ENCODE results near the gene CEBPZOS. TPM values are rescaled to one million over a fixed set of nuclear protein-coding genes. Genes with fewer than 3 reads are reported as not detected.
"Not testable (repeated sequence)": the region's sequence is repeated elsewhere in the genome, so short reads cannot be mapped to it uniquely, and the experiment has no call there.

Gene CEBPZOS
- total RNA-seq, 2 experiments from 2014 or later: 29.3 to 33.2 TPM

DNA sequence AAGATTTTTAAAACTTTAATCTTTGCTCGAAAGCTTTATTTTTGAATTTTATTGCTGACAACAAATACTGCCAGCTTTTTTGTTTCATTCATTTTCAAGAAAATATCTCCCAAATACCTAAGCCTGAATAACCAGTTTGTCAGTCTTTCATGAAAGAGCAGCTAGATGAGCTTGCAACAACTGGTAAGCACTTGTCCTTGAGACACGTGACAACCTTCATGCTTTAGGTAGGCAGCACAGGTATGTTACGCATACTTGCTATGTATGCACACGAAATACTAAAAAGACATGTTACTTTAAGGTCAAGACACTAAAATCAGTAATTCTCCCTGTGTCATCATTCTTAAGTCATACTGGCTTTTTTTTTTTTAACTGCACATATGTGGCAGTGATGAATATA, 22.8 kb downstream of the CEBPZOS start:
- no peak for DNase-seq
- peaks cover 31% of the 10 kb centered on the region for H3K4me1 Mint-ChIP-seq (ENCODE audit: low read depth)
- H3K36me3 Mint-ChIP-seq: peaks cover 55% of the 10 kb centered on the region
- CTCF ChIA-PET: interaction anchor here (0.9 to 1.3 kb wide), 3 partner anchors 12 to 177 kb away, joined by 4 read pairs; partner anchors contain the start of genes CEBPZ and NDUFAF7
- no peak overlapping the region for H3K4me3 Mint-ChIP-seq
- POLR2A ChIA-PET: no interaction called here
- no peak overlapping the region for H3K27ac Mint-ChIP-seq
- intact Hi-C loops (cut with micrococcal nuclease): no loop called here
- H3K9me3 Mint-ChIP-seq: no peaks in the 10 kb centered on the region
- H3K27me3 Mint-ChIP-seq: no peaks in the 10 kb centered on the region

DNA sequence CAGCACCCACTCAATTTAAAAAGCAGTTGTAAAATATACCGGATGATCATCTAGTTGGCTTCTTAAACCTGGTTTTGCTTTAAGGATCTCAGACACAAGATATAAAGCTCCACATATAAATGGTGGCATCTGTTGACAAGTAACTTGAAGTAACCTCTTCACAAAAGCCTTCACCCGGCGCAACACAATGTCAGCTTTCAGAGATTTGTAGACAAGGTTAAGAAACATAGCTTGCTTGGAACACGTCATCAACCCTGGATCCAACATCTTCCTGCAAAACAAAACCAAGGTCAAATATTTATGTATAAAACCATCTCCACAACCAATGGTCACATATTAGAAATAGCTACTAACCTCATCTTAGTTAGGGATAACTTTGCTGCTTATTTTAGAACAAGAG, 26.8 kb downstream of the CEBPZOS start:
- Mint-ChIP-seq H3K27ac (no peak overlapping the region), H3K36me3 (peaks cover 59% of the 10 kb centered on the region), H3K4me3 (no peak overlapping the region), H3K27me3 (no peaks in the 10 kb centered on the region), H3K9me3 (no peaks in the 10 kb centered on the region), H3K4me1 (ENCODE audit: low read depth) (peaks cover 51% of the 10 kb centered on the region)
- CTCF ChIA-PET: interaction anchor here (0.9 kb wide), 1 partner anchor 100 kb away, joined by 3 read pairs; no protein-coding TSS in a partner anchor
- DNase-seq: no peak
- intact Hi-C loops (cut with micrococcal nuclease): no loop called here
- POLR2A ChIA-PET: interaction anchor here (1.4 kb wide), 1 partner anchor 9 kb away, joined by 9 read pairs; the partner anchor contains the start of genes CEBPZ and NDUFAF7

DNA sequence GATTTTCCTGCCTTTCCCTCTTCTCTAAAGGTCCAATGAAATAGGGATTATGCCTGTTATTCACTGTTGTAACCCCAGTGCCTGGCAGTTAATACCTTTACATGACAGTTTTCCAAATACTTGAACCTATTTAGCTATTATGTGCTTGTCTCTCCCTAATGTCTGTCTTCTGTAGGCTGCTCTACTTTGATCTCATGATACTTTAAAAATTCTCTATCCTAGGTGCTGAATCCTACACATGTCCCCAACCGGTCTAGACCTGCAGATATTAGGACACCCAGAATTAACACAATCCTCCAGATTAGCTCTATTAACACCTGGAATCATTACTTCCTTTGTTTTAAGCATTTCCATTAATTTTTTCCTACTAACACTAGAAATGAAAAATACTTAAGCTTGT, 27.8 kb downstream of the CEBPZOS start:
- H3K4me1 Mint-ChIP-seq (ENCODE audit: low read depth): peaks cover 55% of the 10 kb centered on the region
- CTCF ChIA-PET: no interaction called here
- DNase-seq: no peak
- intact Hi-C loops (cut with micrococcal nuclease): no loop called here
- H3K27me3 Mint-ChIP-seq: no peaks in the 10 kb centered on the region
- H3K4me3 Mint-ChIP-seq: no peak overlapping the region
- POLR2A ChIA-PET: no interaction called here
- peaks cover 54% of the 10 kb centered on the region for H3K36me3 Mint-ChIP-seq
- no peak overlapping the region for H3K27ac Mint-ChIP-seq
- no peaks in the 10 kb centered on the region for H3K9me3 Mint-ChIP-seq

DNA sequence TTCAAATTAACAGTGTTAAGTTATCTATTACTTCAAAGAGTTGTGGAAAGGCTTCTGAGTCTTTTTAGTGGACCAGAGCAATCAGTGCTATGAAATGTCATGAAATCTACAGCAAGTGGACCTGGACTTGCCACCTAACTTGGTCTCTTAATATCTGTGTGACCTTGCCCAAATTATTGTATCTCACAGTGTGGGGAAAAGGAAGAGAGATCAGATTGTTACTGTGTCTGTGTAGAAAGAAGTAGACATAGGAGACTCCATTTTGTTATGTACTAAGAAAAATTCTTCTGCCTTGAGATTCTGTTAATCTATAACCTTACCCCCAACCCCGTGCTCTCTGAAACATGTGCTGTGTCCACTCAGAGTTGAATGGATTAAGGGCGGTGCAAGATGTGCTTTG, 28.8 kb downstream of the CEBPZOS start:
- H3K27ac Mint-ChIP-seq; CTCF ChIA-PET; POLR2A ChIA-PET; H3K9me3 Mint-ChIP-seq; intact Hi-C loops (cut with micrococcal nuclease); H3K27me3 Mint-ChIP-seq; H3K4me3 Mint-ChIP-seq; DNase-seq: not testable (repeated sequence)
- H3K36me3 Mint-ChIP-seq: peaks cover 56% of the 10 kb centered on the region
- peaks cover 60% of the 10 kb centered on the region for H3K4me1 Mint-ChIP-seq (ENCODE audit: low read depth)

DNA sequence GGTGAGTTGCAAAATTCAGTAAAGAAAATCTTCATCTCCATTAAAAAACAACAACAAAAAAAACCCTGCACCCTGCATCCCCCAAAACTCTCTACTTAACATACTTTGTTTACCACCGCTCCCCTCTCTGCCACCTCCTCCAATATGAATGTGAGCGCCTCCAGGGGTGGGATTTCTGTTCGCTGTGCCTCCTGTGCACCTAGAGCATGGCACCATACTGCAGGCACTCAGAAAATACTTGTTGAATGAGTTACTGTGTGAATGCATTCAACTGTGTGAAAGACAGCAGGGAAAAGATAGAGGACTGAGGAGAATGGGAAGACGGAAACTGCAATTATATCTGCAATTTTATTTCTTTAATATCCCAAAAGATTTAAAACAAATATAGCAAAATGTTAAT, 30.6 kb downstream of the CEBPZOS start:
- no peak for DNase-seq
- ChIA-PET POLR2A (no interaction called here), CTCF (no interaction called here)
- no peaks in the 10 kb centered on the region for H3K27me3 Mint-ChIP-seq
- H3K27ac Mint-ChIP-seq: no peak overlapping the region
- H3K36me3 Mint-ChIP-seq: peaks cover 41% of the 10 kb centered on the region
- intact Hi-C loops (cut with micrococcal nuclease): no loop called here
- peaks cover 55% of the 10 kb centered on the region for H3K4me1 Mint-ChIP-seq (ENCODE audit: low read depth)
- no peaks in the 10 kb centered on the region for H3K9me3 Mint-ChIP-seq
- H3K4me3 Mint-ChIP-seq: no peak overlapping the region

DNA sequence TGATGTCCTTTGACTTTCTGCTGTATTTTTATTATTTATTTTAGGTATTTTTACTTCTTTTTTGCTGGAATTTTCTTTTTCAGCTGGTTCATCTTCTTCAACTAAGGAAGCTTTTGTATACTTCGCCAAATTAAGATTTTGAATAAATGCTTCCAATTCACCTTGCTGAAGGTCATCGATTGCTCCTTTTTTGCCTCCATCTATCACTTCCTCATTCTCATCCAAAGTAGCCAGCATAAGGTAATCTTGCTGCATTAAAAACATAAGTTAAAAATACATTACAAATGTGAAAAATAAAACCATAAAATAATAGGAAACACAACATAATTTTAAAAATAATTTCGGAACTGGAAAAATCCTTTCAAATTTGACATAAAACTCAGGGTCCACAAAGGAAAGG, 32.5 kb downstream of the CEBPZOS start:
- ChIA-PET POLR2A (no interaction called here), CTCF (interaction anchor here (0.6 kb wide), 1 partner anchor 8 kb away, joined by 4 read pairs; no protein-coding TSS in a partner anchor)
- DNase-seq: no peak
- Mint-ChIP-seq H3K4me1 (ENCODE audit: low read depth) (peaks cover 40% of the 10 kb centered on the region), H3K27ac (no peak overlapping the region), H3K9me3 (no peaks in the 10 kb centered on the region), H3K36me3 (peaks cover 28% of the 10 kb centered on the region), H3K4me3 (no peak overlapping the region), H3K27me3 (no peaks in the 10 kb centered on the region)
- intact Hi-C loops (cut with micrococcal nuclease): no loop called here

DNA sequence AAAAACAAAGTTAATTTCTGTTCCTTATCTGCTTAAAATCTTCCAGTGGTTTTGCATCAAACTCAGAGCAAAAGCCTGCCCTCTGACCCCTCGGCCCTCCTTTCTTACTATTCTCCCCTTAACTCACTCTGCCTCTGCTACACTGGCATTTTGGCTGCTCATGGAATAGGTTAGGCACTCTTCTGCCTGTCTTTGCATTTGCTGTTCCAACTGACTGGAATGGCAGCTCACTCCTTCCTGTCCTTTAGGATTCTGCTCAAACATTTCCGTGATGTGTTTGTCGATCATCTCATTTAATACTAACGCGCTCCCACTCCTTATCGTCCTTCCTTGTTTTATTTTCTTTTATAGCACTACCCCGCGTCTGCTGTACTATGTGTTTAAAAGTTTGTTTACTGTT, 34.3 kb downstream of the CEBPZOS start:
- POLR2A ChIA-PET: interaction anchor here (2.9 kb wide), 1 partner anchor 13 kb away, joined by 14 read pairs; no protein-coding TSS in a partner anchor
- Mint-ChIP-seq H3K9me3 (no peaks in the 10 kb centered on the region), H3K36me3 (peaks cover 29% of the 10 kb centered on the region), H3K27me3 (no peaks in the 10 kb centered on the region), H3K27ac (no peak overlapping the region), H3K4me3 (no peak overlapping the region), H3K4me1 (ENCODE audit: low read depth) (peaks cover 42% of the 10 kb centered on the region)
- CTCF ChIA-PET: interaction anchor here (1.0 to 1.2 kb wide), 3 partner anchors 11 to 647 kb away, joined by 3 to 4 read pairs (median 3); no protein-coding TSS in a partner anchor
- intact Hi-C loops (cut with micrococcal nuclease): loop anchor here (2.0 to 5.0 kb wide), 3 partner anchors 92 to 162 kb away; partner anchors contain the start of genes GPATCH11 and HEATR5B
- no peak for DNase-seq

DNA sequence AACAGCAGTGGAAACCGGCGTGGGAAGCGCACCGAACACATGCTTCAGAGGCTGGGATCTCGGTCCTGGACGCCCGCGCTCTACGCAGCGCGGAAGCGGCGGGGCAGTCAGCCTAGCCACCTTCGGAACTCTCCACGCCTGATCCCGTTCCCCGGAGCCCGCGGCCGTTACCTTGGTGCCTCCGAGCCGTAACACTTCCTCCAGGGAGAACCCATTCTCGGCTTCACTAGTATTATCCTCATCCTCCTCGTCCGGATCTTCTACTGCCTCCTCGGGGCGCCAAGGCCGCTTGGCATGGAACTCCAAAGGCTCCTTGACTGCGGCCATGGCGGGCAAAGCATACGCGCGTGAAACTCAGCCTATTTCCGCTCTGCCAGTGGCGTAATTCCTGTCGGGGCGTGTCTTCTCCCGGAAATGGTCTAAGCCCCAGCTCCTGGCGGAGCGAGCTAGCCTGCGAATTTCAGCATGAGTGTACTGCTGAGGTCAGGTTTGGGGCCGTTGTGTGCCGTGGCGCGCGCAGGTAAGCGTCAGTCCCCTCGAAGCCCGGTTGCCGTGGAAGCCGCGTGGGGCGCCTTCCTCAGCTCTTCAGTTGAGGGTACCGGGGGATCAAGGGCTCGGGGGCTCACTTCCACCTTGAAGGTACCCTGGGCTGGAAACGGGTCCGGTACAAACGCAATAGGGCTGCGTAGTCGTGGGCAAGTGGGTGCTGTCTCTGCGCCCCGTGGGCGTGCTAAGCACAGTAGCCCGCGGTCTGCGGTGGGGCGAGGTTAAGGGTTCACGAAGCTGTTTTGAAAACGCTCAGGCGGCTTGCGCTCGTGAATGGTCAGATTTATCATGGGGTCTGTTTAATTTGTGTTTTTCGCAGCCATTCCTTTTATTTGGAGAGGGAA, 35.2 kb downstream of the CEBPZOS start, which contains the start of the genes CEBPZ and NDUFAF7:
TSS of gene CEBPZ (minus strand) at position 356 of the 890 bp plus-strand sequence. CDS start at position 327, 29 bp downstream.
TSS of gene NDUFAF7 (plus strand) at position 418 of the 890 bp plus-strand sequence. CDS start at position 466, 48 bp downstream.
- CTCF ChIA-PET: interaction anchor here (1.0 to 1.2 kb wide), 4 partner anchors 12 to 646 kb away, joined by 3 to 4 read pairs (median 3); no protein-coding TSS in a partner anchor

DNA sequence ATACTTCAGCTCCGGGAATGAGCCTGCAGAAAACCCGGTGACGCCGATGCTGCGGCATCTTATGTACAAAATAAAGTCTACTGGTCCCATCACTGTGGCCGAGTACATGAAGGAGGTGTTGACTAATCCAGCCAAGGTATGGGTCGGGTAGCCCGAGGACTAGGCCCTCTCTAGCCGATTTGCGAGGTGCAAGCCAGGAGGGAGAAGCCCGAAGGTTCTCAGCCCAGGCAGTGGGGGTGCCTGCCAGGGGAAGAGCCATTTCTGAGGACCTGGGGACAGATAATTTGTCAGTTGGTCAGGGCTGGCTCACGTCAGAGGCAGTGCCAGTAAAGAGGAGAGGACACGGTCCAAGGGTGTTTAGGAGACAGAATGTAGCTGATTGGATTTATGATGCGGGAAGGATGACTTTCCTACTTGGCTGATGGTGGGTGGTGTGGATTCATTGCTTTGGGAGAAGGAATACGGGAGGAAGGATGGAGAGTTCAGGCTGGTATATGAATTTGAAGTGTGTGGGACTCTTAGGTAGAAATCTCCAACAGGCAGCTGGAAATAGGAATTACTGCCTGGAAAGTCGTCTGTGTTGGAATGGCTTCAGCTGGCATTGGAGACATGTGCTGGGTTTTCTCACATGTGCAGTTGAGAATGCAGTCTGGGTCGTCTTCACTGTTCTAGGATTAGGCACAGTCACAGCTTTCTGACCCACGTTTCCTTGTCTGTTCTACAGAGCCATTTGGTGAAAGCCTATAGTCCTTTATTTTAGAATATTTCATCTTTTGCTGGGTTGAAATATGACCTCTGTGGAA, 36.0 kb downstream of the CEBPZOS start:
- no peaks in the 10 kb centered on the region for H3K9me3 Mint-ChIP-seq
- POLR2A ChIA-PET: interaction anchor here (1.0 to 2.9 kb wide), 11 partner anchors 10 to 149 kb away, joined by 3 to 14 read pairs (median 6); partner anchors contain the start of genes CEBPZOS, EIF2AK2, GPATCH11 and HEATR5B

More for the DNA sequence above, 35.2 kb downstream of the CEBPZOS start, which contains the start of the genes CEBPZ and NDUFAF7:
- POLR2A ChIA-PET: interaction anchor here (1.0 to 2.9 kb wide), 11 partner anchors 9 to 148 kb away, joined by 3 to 14 read pairs (median 6); partner anchors contain the start of genes CEBPZOS, EIF2AK2, GPATCH11 and HEATR5B
- no peak within 1 kb of the TSS for H3K27ac Mint-ChIP-seq
- no peak within 1 kb of the TSS for H3K4me3 Mint-ChIP-seq
- H3K36me3 Mint-ChIP-seq: peaks cover 29% of the 10 kb centered on the region
- H3K9me3 Mint-ChIP-seq: no peaks in the 10 kb centered on the region
- intact Hi-C loops (cut with micrococcal nuclease): loop anchor here (1.0 to 5.0 kb wide), 5 partner anchors 13 to 161 kb away; partner anchors contain the start of genes GPATCH11 and HEATR5B
- H3K27me3 Mint-ChIP-seq: no peaks in the 10 kb centered on the region
- H3K4me1 Mint-ChIP-seq (ENCODE audit: low read depth): peaks cover 36% of the 10 kb centered on the region
- peak; percentile 95 for DNase-seq

DNA sequence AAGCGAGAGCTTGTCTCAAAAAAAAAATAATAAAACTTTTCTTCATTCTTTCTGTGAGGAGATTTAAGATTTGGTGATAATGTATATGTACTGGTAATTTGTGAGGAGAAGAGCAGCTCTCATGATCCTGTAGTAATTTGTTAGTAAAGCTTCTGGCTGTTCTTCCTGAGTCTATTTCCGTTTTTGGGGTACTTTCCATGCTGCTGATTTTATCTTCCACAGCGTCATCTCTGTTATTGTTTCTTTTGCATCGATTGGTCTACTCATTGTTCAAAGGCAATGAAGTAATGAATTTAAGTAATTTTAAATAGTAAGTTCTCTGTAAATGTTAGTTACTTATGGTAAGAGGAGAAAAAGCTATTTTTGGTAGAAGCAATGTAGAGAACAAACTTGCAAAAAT, 47.1 kb downstream of the CEBPZOS start:
- Mint-ChIP-seq H3K4me3 (no peak overlapping the region), H3K27me3 (no peaks in the 10 kb centered on the region), H3K36me3 (peaks cover 54% of the 10 kb centered on the region), H3K9me3 (peaks cover 3% of the 10 kb centered on the region), H3K4me1 (ENCODE audit: low read depth) (peaks cover 24% of the 10 kb centered on the region), H3K27ac (peak overlapping the region; percentile 14)
- ChIA-PET POLR2A (interaction anchor here (2.2 kb wide), 1 partner anchor 12 kb away, joined by 14 read pairs; the partner anchor contains the start of genes CEBPZ and NDUFAF7), CTCF (interaction anchor here (0.6 kb wide), 1 partner anchor 190 kb away, joined by 3 read pairs; no protein-coding TSS in a partner anchor)
- intact Hi-C loops (cut with micrococcal nuclease): no loop called here
- DNase-seq: no peak

More for the DNA sequence above, 36.0 kb downstream of the CEBPZOS start:
- H3K4me3 Mint-ChIP-seq: no peak overlapping the region
- no peak overlapping the region for H3K27ac Mint-ChIP-seq
- H3K27me3 Mint-ChIP-seq: no peaks in the 10 kb centered on the region
- no peak for DNase-seq
- H3K36me3 Mint-ChIP-seq: peaks cover 23% of the 10 kb centered on the region
- intact Hi-C loops (cut with micrococcal nuclease): loop anchor here (5.0 kb wide), 1 partner anchor 160 kb away; no protein-coding TSS in a partner anchor
- CTCF ChIA-PET: interaction anchor here (1.0 kb wide), 1 partner anchor 645 kb away, joined by 3 read pairs; no protein-coding TSS in a partner anchor
- peaks cover 29% of the 10 kb centered on the region for H3K4me1 Mint-ChIP-seq (ENCODE audit: low read depth)

DNA sequence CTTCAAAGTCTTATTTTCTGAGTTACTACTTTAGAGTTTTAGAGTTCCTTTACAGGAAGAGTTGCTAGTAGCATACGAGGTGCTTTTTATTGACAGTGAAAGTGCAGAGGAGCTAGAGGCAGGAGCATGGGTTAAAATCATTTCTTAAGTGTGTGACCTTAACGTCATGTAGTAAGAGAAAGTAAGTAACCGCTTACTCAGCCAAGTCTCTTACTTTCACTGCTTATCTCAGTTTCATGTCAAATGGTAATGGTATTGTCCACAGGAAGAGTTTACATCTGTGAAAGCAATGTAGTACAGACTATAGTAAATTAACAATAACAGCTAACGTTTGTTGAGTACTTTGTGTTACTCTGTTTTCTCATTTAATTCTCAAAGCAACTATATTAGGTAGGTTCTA, 47.7 kb downstream of the CEBPZOS start:
- Mint-ChIP-seq H3K4me3 (no peak overlapping the region), H3K27ac (peak overlapping the region; percentile 14), H3K4me1 (ENCODE audit: low read depth) (peaks cover 24% of the 10 kb centered on the region), H3K27me3 (no peaks in the 10 kb centered on the region), H3K9me3 (peaks cover 3% of the 10 kb centered on the region), H3K36me3 (peaks cover 52% of the 10 kb centered on the region)
- no peak for DNase-seq
- intact Hi-C loops (cut with micrococcal nuclease): loop anchor here (1.0 to 2.0 kb wide), 3 partner anchors 13 to 132 kb away; partner anchors contain the start of genes CEBPZ and NDUFAF7
- POLR2A ChIA-PET: interaction anchor here (2.2 kb wide), 1 partner anchor 12 kb away, joined by 14 read pairs; the partner anchor contains the start of genes CEBPZ and NDUFAF7
- CTCF ChIA-PET: no interaction called here

Measured in activated CD4-positive, alpha-beta memory T cell treated with anti-CD3 and anti-CD28 coated beads for 36 hours (primary cell).